ENCODE data around the gene COL20A1. TPM values are rescaled to one million over a fixed set of nuclear protein-coding genes. Genes with fewer than 3 reads are reported as not detected.

The COL20A1 gene
- total RNA-seq, 1 donor from 2014 or later, result not detected

DNA sequence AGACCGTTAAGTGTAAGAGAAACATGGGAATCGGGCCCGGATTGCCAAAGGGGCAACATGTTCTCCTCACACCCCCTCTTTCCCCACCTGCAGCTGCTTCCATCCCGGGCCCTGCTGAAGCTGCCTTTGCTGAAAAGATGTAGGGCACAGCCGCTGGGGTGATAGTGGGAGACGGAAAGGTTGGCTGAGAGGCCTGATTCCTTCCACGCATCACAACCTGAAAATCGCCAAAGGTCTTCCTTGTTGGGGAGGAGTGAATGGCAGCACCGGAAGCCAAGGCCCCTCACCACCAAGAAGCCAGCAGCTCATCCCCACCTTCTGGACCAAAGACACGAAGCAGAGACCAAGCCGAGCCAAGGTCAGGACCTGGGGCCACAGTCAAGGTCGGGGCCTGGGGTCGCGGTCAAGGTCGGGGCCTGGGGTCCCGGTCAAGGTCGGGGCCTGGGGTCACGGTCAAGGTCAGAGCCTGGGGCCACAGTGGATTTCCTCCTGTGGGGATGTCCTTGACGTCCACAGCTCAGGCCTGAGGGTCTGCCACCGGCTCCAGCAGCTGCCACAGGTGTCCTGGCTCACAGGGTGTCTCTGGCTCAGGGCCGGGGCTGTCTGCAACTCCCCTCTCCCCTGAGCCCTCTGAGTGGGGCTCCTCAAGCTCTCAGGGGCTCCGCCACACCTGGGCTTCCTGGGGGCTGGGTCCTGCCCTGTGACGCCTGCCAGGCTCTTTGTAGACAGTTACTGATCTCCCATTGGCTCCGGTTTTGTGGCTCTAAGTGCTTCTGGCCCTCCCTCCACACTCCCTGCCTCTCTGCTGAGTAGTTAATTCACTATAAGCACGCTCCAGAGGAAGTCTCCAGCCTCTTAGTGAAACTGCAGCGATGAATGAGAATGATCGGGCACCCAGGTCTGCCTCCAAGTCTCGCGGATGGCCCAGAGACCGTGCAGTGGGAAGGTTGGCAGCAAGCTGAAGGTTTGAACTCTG lies 73.7 kb downstream of the COL20A1 start:
- H3K36me3 ChIP-seq (ENCODE audit: control insufficient read depth, insufficient read depth, low read length), result no peaks in the 10 kb centered on the region
- peaks cover 56% of the 10 kb centered on the region for H3K27me3 ChIP-seq (ENCODE audit: control insufficient read depth, insufficient read depth, low read length)
- no peak for DNase-seq (ENCODE audit: low read depth)
- H3K4me3 ChIP-seq (ENCODE audit: low read depth, low read length), result no peak overlapping the region
- TF ChIP-seq, protein P1, sequence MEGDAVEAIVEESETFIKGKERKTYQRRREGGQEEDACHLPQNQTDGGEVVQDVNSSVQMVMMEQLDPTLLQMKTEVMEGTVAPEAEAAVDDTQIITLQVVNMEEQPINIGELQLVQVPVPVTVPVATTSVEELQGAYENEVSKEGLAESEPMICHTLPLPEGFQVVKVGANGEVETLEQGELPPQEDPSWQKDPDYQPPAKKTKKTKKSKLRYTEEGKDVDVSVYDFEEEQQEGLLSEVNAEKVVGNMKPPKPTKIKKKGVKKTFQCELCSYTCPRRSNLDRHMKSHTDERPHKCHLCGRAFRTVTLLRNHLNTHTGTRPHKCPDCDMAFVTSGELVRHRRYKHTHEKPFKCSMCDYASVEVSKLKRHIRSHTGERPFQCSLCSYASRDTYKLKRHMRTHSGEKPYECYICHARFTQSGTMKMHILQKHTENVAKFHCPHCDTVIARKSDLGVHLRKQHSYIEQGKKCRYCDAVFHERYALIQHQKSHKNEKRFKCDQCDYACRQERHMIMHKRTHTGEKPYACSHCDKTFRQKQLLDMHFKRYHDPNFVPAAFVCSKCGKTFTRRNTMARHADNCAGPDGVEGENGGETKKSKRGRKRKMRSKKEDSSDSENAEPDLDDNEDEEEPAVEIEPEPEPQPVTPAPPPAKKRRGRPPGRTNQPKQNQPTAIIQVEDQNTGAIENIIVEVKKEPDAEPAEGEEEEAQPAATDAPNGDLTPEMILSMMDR (IDR thresholded peaks at IDR 0.05; ENCODE audit: insufficient read depth, low read length, poor library complexity, severe bottlenecking), result no peak

DNA sequence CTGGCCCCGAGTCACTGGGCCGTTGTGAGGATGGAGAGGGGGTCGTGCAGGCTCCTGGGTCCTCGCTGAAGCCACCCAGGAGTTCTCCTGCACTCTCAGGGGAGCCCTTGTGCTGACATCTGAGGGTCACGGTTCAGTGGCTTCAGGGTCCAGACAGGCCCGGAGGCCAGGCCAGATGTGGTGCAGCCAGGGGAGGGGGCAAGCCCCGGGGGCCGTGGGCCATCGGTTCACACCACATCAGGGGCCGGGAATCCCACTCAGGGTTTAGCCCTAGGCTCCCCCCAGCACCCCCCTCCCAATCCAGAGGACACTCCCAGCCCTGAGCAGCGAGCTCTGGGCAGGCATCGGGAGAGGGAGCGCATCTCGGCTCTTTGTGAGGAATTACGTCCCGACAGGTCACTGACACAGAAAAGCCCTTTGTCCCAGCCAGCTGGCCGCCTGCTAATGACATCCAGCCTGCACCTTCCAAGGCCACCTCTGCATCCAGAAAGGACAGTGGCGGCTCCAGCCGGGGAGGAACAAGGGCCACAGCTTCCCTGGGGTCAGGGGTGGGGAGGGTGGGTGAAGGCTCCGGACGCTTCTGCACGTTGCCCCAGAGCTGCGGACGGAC lies 74.6 kb downstream of the COL20A1 start:
- Histone ChIP-seq H3K27me3 (ENCODE audit: control insufficient read depth, insufficient read depth, low read length) (peaks cover 47% of the 10 kb centered on the region), H3K4me3 (ENCODE audit: low read depth, low read length) (no peak overlapping the region), H3K36me3 (ENCODE audit: control insufficient read depth, insufficient read depth, low read length) (no peaks in the 10 kb centered on the region)
- TF ChIP-seq, protein P1 (IDR thresholded peaks at IDR 0.05; ENCODE audit: insufficient read depth, low read length, poor library complexity, severe bottlenecking), result no peak
- no peak for DNase-seq (ENCODE audit: low read depth)

DNA sequence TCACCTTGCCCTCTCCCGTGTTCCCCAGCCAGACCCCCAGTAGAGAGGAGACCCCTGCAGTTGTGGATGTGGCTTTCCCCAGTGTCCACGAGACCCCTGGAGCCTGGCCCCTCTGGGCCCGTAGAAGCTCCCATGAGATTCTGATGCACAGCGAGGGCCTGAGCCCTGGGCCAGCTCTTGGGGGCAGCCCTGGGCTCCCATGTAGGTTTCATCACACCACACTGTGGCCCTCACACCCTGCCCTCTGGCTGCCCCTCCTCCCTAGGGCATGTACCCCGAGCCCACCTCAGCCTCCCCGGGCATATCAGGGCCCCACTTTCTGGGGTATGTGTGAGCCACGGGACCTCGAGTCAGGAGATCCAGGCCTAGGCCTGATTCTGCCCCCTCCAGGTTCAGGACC lies 75.2 kb downstream of the COL20A1 start:
- TF ChIP-seq, protein P1 (IDR thresholded peaks at IDR 0.05; ENCODE audit: insufficient read depth, low read length, poor library complexity, severe bottlenecking), result no peak
- Histone ChIP-seq H3K4me3 (ENCODE audit: low read depth, low read length) (no peak overlapping the region), H3K36me3 (ENCODE audit: control insufficient read depth, insufficient read depth, low read length) (no peaks in the 10 kb centered on the region), H3K27me3 (ENCODE audit: control insufficient read depth, insufficient read depth, low read length) (peaks cover 44% of the 10 kb centered on the region)
- no peak for DNase-seq (ENCODE audit: low read depth)

DNA sequence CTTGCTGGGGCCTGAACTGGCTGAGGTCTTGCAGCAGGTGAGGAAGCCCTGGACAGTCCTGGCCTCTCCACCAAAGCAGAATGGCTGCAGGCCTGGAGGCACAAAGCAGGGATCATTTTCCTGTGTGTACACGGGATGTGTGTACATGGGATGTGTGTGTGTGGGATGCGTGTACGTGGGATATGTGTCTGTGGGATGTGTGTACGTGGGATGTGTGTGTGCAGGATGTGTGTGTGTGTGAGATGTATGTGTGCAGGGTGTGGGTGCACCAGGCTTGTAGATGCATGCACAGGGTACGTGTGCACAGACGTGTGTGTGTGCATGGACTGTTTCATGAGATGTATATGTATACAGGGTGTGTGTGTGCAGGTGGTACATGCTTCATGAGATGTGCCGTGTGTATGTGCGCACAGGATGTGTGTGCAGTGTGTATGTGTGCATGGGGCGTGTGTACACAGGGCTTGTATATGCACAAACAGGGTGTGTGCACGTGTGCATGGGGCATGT lies 76.1 kb downstream of the COL20A1 start:
- Histone ChIP-seq H3K4me3 (ENCODE audit: low read depth, low read length) (no peak overlapping the region), H3K27me3 (ENCODE audit: control insufficient read depth, insufficient read depth, low read length) (peaks cover 36% of the 10 kb centered on the region), H3K36me3 (ENCODE audit: control insufficient read depth, insufficient read depth, low read length) (no peaks in the 10 kb centered on the region)
- no peak for DNase-seq (ENCODE audit: low read depth)
- TF ChIP-seq, protein P1 (IDR thresholded peaks at IDR 0.05; ENCODE audit: insufficient read depth, low read length, poor library complexity, severe bottlenecking), result no peak

DNA sequence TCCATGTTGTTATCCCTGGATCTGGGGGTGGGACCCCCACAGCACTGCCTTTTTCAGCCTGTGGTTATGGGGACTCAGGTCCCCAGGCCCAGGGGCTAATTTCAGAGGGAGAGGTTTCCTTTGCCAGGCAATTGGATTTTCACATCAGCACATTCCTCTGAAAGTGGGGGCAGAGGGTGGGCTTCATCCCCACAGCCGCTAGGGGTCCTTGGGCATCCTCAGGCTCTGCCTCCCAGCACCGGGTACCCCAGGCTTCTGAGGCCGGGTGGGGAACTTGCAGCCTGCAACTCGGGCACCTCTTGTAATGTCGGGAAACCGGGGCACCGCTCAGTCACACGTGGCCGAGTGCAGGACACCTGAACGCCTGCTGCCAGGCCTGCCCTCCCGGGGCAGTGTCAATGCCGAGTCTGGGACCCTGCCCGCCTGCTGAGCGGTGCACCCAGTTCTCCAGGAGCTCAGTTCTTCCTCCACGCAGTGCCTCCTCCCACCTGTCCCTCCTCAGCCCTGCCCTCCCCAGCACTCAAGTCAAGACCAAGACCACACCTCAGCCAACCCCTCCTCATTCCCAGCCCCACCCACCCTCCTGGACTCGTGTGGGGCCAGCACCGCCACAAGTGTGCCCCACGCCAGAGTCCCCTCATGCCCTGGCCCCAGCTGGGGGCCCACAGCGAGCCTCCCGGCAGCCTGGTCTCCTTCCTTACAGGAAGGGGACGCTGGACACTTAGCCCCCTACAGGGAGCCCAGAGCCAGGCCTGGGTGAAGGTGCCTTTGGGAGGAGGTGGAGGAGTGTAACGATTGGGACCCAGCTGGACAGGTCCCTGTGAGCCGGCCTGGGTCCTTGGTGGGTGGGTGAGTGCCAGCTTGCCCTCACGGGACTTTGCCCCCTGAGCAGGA lies 77.0 kb downstream of the COL20A1 start:
- TF ChIP-seq, protein P1 (IDR thresholded peaks at IDR 0.05; ENCODE audit: insufficient read depth, low read length, poor library complexity, severe bottlenecking), result no peak
- DNase-seq (ENCODE audit: low read depth), result no peak
- Histone ChIP-seq H3K27me3 (ENCODE audit: control insufficient read depth, insufficient read depth, low read length) (peaks cover 40% of the 10 kb centered on the region), H3K4me3 (ENCODE audit: low read depth, low read length) (no peak overlapping the region), H3K36me3 (ENCODE audit: control insufficient read depth, insufficient read depth, low read length) (no peaks in the 10 kb centered on the region)
